ENCODE measurements around the gene SLC16A6. TPM values are rescaled to one million over a fixed set of nuclear protein-coding genes. Genes with fewer than 3 reads are reported as not detected.
"Not testable (repeated sequence)": the region's sequence is repeated elsewhere in the genome, so short reads cannot be mapped to it uniquely, and the experiment has no call there.

Gene SLC16A6, protein sequence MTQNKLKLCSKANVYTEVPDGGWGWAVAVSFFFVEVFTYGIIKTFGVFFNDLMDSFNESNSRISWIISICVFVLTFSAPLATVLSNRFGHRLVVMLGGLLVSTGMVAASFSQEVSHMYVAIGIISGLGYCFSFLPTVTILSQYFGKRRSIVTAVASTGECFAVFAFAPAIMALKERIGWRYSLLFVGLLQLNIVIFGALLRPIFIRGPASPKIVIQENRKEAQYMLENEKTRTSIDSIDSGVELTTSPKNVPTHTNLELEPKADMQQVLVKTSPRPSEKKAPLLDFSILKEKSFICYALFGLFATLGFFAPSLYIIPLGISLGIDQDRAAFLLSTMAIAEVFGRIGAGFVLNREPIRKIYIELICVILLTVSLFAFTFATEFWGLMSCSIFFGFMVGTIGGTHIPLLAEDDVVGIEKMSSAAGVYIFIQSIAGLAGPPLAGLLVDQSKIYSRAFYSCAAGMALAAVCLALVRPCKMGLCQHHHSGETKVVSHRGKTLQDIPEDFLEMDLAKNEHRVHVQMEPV
- total RNA-seq = 3.1 TPM

DNA sequence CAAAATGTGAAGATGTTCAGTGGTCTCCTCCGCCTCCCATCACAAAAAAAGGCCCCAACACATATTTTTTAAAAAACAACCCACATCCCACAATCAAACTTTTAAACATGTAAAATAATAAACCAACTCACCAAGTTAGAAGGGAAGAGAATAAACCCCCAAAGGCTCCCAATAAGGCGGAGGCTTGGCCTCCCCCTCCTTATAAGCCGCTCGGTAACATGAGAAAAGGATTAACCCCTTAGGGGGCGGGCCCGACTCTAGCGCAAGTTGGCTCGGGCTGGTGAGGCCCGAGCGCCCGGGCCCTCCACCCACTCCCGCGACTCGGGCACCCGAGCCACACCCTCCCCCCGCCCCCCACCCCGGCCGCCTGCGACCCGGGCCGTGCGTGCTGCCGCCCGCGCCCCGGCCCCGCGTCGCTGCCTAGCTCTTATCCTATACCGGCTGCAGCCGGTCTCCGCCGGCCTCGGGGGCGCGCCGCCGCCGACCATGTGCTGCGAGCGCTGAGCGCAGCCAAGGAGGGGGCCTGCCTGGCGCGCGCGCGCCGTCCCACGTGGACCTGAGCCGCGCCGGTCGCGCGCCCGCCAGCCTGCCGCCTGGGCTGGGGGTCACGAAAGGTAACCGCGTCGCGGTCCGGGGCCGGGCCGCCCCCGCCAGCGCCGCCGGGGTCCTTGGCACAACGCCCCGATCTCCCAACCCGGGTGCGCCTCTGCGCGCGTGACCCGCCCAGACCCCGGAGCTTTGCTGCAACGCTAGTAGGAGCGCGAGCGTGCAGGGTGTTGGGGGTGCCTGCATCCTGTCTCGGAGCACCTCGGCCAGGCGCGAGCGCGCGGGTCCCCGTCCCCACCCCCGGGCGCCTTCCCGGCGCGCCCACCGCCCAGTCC lies at the start of gene SLC16A6, which contains the start of gene ARSG:
Gene SLC16A6, minus strand, starts transcription at position 173 of the 881 bp plus-strand sequence. CDS start 12,807 bp downstream, outside the sequence.
Gene ARSG, plus strand, starts transcription at position 541 of the 881 bp plus-strand sequence. CDS start 15,999 bp downstream, outside the sequence.
- peak; percentile 55 for DNase-seq

DNA sequence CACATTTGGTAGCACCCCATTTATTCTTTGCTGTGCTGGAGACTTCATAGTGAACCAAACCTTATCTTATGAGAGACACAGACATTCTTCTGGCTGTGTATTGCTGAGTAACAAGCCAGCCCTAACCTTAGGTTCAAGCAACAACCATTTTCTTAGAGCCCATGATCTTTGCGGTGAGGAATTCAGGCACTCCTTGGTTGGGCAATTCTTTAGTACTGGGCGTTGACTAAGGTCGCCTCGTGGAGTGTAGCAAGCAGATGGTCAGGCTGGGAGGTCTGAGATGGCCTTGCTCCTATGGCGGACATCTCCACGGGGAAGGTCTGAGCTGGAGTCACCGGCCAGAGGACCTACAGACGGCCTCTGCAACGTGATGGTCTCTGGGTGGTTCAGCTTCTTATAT lies 43.5 kb upstream of the SLC16A6 start:
- no peak for DNase-seq

DNA sequence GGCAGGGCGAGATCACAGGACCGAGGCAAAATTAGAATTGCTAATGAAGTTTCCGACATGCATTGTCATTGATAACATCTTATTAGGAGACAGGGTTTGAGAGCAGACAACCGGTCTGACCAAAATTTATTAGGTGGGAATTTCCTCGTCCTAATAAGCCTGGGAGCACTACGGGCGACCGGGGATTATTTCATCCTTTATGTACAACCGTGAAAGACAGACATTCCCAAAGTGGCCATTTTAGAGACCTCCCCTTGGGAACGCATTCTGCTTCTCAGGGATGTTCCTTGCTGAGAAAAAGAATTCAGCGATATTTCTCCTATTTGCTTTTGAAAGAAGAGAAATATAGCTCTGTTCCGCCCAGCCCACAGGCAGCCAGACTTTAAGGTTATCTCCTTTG lies 41.0 kb upstream of the SLC16A6 start:
- not testable (repeated sequence) for DNase-seq

DNA sequence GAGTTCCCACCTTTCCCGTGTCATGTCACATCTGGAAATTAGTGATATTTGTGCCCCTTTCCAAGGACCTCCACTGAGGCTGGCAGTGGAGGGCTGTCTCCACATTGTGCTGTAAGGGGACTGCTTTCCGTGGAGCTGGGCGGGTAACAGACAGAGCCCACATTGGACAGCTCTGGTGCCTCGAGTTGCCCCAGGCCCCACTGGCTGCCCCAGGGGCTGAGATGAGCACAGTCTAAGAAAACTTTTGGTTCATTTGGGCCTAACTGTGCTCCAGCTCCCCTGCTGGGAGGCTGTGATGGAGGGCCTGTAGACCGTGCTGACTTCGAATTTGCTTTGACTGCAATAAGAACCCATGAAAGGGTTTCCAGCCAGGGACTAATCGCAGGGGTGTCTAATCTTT lies 38.4 kb upstream of the SLC16A6 start:
- no peak for DNase-seq

DNA sequence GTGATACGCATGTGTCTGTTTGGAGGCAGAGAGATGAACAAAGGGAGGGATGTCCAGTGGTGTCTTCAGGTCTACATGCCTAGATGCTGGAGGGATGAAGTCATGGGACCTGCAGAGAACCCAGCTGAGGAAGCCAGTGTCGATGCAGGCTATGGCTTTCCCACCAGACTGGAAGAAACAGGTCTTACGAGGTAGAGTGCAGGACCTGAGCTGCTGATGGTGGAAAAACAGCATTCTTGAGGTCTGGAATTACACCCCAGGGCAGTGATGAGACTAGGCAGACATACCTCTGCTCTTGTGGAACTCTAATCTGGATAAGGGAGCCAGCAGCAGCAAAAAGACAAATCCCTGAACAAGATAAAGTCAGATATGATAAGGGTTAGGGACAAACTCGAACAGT lies 37.7 kb upstream of the SLC16A6 start:
- DNase-seq = no peak

DNA sequence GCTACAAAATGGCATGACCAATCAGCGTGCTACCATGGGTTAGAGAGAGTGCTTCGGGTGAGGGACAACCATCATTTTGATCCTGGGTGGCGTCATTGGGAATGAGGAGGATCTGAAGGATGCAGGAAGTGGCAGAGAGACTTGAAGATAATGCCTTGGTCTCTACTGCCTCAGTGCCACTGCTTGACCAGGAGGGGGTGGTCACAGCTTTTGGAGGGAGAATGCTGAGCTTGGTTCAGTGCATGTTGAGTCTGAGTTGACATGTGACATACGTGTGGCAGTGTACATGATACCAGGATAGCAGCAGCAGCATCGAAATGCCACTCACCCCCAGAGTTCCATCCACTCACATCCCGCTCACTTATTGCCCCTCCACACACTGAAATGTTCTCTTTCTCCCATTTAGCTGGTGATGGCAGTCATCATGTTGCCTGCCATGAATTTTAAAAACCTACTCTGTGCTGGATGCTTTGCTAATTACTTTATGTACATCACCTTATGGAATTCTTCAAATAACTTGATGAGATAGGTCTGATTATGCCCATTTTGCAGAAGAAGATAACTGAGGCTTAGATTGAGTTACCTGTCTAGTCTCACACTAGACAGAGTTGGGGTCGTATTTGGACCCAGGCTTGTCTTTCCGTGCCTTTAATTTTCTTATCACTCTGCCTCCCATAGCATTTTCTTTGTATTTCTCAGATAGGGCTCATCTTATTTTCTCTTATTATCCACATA lies 37.1 kb upstream of the SLC16A6 start:
- no peak for DNase-seq

DNA sequence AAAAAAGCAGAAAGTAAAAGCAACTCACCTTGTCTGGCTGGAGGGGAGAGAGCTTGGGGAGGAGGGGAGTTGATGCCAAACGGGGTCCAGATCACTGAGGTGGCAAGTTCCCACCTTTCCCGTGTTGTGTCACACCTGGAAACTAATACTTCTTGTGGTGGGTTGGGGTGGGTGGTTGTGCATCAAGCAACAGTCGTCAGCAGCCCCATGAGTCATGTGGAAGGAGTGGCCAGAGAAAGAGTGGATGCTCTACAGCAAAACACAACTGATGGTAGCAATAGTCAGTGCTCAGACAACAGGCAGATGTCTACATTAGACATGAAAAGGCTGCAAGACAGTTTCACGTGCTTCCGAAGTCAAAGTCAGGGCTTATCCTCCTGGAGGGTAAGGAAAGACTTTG lies 35.8 kb upstream of the SLC16A6 start:
- no peak for DNase-seq

DNA sequence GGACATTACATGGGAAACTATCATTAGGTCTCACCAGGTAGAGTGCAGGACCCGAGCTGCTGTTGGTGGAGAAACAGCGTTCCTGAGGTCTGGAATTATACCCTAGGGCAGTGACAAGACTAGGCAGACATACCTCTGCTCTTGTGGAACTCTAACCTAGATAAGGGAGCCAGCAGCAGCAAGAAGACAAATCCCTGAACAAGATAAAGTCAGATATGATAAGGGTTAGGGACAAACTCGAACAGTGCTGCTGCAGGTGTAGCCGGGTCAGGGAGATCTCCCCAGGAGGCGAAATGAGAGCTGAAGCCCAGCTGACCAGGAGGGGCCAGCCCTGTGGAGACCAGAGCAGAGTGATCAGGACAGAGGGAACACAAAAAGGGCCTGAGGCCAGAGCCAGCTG lies 35.0 kb upstream of the SLC16A6 start:
- DNase-seq = no peak

DNA sequence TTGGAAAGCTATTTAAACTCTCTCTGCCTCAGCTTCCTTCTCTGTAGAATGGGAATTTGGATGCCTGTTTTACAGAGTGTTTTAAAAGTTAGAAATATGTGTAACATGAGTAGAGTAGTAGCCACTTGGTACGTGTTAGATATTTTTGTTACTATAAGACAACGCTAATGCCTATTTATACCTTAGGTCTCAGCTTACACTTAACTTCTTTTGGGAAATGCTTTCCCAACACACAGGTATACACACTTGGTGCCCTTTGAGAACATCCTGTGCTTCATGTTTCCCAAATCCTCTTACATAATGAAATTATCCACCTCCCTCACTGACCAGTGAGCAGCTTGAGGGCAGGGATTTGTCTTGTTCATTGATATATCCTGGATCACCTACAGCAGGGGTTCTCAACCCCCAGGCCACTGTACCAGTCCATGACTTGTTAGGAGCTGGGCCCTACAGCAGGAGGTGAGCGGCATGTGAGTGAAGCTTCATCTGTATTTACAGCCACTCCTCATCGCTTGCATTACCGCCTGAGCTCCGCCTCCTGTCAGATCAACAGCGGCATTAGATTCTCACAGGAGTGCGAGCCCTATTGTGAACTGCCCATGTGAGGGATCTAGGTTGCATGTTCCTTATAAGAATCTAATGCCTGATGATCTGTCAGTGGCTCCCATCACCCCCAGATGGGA lies 33.9 kb upstream of the SLC16A6 start:
- DNase-seq = no peak

DNA sequence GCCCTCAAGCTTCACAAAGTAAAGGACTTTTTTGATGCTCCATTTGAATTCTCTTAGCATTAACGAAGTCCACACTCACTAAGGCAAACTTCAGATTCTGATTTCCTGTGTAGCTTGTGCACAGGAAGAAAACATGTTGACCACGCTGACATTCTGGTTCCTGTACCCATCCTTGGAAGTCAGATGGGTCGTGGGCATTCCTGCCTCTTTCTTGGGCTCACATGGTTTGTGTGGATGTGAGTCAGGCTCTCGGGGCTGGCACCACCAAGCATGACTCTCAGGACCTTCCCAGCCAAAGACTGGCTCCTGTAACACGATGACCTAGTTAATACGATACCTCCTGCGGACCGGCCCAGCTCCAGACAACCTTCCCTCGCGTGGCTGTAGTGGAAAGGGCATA lies 33.2 kb upstream of the SLC16A6 start:
- no peak for DNase-seq

DNA sequence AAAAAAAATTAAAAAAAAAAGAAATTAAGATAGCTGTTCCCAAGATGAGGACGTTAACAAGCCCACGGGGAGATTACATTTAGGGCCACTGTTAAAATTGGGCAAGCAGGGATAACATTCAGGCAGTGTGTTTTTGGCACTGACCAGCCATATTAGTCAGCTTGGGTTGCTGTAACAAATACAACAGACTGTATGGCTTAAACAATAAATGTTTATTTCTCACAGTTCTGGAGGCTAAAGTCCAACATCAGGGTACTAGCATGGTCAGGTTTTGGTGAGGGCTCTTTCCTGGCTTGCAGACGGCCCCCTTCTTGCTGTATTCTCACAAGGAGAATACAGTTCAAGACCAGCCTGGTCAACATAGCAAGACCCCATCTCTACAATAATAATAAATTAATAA lies 31.7 kb upstream of the SLC16A6 start:
- DNase-seq = no peak

DNA sequence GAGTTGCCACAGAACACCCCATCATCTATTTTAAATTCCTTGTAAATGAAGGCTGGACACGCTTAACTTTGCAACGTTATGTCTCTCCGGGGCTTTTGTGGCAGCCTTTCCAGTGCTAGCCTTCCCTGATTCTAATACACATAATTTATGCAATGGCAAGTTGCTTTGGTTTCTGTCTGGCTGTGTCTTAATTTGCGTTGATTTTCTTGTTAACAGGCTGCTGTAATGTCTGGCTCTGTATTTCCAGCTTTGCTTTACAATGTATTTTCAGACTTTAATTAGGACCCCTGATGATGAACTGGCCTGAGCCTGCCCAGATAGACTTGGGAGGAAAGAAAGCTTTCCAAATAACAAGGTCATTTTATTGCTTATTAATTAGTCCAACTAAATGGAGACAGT lies 30.6 kb upstream of the SLC16A6 start:
- DNase-seq = no peak

DNA sequence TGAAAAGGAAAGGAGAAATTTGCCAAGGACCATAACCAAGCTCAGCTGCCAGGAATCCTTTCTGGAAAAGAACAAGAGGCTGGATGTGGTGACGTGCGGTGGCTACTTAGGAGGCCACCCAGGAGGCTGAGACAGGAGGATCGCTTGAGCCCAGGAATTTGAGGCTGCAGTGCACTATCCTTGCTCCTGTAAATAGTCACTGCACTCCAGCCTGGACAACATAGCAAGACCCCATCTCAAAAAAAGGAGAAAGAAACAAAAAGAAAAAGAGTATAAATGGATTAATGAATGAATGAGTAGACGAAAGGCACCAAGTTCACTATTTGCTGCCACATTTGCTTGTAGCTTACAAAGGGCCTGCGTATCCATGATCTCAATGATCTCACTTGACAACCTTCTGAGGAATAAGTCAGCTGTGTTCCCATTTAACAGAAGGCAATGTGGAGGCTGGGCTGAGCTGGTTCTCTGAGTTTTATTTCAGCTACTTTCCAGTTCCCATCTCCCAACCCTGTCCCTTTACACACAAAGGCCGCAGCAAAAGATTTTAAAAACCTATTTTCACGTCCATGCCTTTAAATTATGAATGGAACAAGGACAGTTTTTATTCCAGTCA lies 30.1 kb upstream of the SLC16A6 start:
- no peak for DNase-seq

DNA sequence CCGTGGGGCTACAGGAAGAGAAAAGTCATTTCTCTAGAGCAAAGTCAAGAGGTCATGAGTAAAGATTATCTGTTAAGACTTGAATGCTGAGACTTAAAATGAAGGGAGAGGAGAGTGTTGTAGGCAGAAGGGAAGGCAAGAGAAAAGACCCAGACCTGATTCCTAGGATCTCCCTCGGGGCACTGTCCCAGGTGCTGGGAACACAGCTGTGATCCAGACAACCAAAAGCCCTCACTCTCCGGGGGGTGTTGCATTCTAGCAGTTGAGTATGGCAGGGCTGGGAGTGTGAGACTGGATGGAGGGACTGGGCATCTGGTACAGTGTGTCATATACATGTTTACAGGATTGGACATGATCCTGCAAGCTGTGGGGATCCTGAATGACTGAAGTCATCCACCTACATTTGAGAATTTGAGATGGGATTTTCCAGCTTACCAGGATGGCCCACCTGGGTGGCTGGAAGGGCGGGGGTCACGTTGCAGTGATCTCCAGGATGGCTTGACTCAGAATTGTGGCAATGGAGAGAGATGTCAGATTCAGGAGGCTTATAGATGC lies 29.5 kb upstream of the SLC16A6 start:
- no peak for DNase-seq

DNA sequence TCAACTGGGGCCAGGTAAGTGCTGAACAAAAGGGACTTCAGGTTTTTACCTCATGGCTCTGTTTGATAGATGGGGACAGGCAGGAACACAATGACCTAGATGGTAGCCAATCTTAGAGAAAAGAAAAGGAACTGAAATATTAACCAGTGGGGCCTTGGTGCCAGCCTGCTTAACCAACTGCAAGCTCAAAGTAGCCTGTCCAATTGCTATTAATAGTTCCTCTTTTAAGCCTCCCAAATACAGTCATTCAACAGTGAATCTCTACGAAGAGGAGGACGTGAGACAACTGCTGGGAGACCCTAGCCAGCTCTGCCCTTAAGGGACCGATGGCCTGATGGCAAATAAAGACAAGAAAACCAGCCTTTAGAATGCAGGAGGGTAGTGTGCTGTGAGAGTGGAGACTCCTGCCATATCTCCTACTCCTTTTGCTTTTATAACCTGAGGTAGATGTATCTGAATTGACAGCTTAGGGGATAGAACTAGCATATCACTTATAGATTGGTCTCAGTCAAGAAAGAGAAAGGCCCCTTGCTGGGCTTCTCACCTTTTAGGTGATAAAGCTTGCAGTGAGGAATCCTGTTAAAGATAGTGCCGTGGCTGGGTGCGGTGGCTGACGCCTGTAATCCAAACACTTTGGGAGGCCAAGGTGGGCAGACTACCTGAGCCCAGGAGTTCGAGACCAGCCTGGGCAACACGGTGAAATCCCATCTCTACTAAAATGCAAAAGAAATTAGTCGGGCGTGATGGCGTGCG lies 28.7 kb upstream of the SLC16A6 start:
- no peak for DNase-seq

DNA sequence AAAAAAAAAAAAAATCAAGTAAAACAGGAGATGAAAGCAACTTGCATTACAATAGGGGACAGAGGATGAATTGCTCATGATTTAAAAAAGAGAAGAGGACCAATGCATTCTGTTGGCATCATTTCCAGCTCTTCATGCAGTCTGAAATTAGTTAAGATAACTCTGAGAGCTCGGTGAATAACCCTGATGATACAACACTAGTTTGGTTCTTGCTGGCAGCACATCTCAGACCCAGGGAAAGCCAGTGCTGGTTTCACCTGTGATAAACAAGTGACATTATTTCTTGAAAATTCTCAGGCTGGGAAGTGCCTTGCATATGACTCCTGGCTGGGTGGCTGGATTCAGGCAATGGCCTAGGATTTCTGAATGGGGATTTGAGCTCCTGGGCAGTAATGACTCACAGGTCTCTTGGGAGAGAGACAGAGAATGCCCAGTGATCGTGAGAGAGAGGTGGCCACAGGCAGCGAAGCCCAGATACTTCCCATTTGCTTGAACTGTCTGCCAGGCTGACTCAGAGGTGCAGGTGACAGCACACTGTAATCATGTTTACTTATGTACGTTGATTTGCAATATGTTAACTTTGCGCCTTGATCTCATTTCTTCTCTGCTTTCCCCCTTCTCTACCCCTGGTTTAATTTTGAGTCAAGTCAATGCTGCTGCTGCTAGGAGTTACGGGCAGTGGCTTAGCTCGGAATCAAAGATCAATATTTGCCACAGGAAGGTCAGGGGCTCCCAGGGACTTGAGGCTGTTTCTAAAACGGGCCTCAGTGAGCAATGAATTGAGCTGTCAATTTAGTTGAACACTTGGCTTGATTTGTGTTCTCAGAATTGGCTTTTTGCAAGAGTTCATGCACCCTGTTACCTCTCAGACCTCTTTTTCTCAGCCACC lies 27.4 kb upstream of the SLC16A6 start:
- no peak for DNase-seq

DNA sequence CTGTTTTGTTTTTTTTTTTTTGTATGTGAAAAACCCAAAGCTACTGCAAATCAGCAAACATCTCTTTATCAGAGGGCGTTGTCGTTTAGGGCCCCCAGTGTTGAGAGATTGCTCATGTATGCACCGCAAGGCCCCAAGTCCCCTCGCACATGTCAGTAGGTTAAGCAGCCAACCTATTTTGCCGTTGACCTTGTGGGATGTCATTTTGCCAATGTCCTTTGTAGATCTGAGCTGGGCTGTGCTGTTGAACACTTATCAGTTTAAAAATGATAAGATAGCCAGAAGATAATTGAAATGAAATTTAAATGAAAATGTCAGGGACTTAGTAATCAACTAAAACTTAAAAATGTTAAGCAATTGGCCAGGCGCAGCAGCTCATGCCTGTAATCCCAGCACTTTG lies 26.5 kb upstream of the SLC16A6 start:
- DNase-seq = no peak

DNA sequence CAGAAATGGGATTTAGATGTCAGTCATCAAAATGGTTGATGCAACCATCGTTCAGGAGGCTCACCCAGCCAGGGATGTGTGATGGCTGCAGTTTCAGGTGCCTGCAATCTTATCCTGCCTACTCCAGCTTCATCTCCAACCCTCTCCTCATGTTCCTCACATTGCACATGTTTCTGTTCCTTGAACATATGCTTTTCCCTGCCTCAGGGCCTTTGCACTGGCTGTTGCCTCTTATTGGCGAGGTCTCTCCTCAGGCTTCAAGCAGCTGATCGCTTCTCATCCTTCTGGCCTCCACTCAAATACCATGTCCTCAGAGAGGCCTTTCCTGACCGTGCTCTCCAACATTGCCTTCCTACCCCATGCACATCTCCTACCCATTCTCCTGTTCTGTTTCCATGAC lies 25.0 kb upstream of the SLC16A6 start:
- DNase-seq = no peak

DNA sequence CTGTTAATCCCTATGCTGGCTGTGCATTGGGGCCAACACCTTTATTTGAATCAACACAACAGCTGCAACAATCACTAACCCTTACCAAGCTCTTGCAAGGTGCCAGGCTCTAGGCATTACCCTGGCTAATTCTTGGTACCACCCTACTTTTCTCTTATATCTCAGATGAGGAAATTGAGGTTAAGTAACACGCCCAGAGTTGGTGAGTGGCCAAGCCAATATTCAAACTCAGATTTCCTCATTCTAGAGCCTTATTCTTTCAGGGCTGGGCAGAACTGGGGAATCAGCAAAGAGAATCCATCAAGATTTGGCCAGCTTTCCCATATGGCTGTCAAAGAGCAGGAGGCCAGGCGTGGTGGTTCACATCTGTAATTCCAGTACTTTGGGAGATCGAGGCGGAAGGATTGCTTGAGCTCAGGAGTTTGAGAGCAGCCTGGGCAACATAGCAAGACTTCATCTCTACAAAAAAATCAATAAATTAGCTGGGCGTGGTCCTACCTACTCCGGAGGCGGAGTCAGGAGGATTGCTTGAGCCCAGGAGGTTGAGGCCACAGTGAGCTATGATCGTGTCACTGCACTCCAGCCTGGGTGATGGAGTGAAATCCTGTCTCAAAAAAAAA lies 24.1 kb upstream of the SLC16A6 start:
- DNase-seq = no peak
